Loucy (cell line): ENCODE data around the gene SLC16A9.

Source experiments
- CTCF ChIP-seq: fragments of 200-600 bp; sonication (generic); conservative IDR thresholded peaks from 2 replicates; pipeline ENCODE4 v1.5.1; 2014; ENCODE audit warnings: mild to moderate bottlenecking, antibody characterized with exemption, low read length
- EZH2phosphoT487 ChIP-seq: fragments of 200-600 bp; IDR thresholded peaks from 2 replicates; pipeline ENCODE4 v1.6.1; 2018; ENCODE audit warnings: antibody characterized with exemption, mild to moderate bottlenecking, moderate library complexity, borderline replicate concordance

- TF ChIP-seq CTCF, result no peak
- no peak for TF ChIP-seq EZH2phosphoT487
Observed at GRCh38 chr10:59627366-59628018, 82.2 kb downstream of the SLC16A9 start.
